Measurements from ENCODE around the gene CCDC88C. TPM values are rescaled to one million over a fixed set of nuclear protein-coding genes. Genes with fewer than 3 reads are reported as not detected.

Gene CCDC88C
- total and polyA plus RNA-seq, 2 donors (not counting 3 experiments of a cell fraction or from before 2014, with no cell fraction given), result 11.4 to 52.1 TPM

DNA sequence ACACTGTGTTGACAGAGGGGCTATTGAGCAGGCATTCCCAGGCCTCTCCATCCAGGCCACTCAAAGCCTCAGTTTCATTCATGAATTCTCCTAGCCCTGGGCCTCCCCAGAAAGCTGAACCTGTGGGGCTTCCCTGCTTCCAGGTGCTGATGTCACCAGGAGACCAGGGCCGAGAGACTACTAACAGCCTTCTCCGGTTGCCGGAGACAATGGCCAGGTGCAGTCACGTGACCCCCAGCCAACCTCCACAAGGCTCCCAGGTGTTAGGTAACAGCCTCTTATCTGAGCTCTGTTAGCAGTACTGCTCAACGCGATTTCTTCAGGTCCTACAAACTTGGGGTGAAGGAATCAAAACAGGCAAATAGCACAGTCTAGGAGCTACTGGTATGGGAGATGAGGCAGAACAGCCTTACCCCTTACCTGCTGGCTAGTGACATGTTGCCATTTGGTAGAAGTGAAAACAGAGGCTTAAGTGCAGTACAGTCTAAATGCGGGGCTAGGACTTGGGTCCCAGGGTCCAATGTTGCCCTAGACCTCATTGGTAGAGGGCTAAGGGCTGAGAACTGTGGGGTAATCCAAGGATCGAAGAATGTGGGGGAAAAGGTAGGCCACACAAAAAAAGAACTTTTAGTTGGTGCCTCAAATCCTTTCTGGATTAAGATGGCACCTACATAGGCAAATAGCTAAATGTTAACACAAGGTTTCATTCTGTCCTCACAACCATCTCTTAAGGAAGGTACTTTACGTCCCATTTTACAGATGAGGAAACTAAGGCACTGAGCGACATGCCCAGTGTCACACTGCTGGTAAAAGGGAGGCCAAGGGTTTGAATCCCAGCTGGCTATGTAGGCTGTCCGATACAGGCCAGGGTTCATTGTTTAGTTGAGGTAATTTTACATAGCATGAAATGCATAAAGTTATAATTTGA lies 3.8 kb downstream of the CCDC88C start:
- no peak overlapping the region for H3K9ac ChIP-seq (replicated peaks; ENCODE audit: extremely low read depth, insufficient read depth, low read length)
- H2AFZ ChIP-seq (ENCODE audit: low read depth, low read length), result no peak overlapping the region
- FAIRE-seq, result no peak
- no peak for DNase-seq (ENCODE audit: low read depth, low spot score)
- H3K4me3 ChIP-seq (replicated peaks in 1 of 3; ENCODE audit: insufficient read depth in 1 of 3, low read depth in 1 of 3, low read length in 3 of 3), result no peak overlapping the region
- H3K27me3 ChIP-seq (ENCODE audit: control insufficient read depth in 2 of 2, insufficient read depth in 2 of 2, low read length in 2 of 2), result no peaks in the 10 kb centered on the region
- no peak for TF ChIP-seq POLR2A (IDR thresholded peaks at IDR 0.05; ENCODE audit: low read depth, low read length)
- TF ChIP-seq, protein P1, sequence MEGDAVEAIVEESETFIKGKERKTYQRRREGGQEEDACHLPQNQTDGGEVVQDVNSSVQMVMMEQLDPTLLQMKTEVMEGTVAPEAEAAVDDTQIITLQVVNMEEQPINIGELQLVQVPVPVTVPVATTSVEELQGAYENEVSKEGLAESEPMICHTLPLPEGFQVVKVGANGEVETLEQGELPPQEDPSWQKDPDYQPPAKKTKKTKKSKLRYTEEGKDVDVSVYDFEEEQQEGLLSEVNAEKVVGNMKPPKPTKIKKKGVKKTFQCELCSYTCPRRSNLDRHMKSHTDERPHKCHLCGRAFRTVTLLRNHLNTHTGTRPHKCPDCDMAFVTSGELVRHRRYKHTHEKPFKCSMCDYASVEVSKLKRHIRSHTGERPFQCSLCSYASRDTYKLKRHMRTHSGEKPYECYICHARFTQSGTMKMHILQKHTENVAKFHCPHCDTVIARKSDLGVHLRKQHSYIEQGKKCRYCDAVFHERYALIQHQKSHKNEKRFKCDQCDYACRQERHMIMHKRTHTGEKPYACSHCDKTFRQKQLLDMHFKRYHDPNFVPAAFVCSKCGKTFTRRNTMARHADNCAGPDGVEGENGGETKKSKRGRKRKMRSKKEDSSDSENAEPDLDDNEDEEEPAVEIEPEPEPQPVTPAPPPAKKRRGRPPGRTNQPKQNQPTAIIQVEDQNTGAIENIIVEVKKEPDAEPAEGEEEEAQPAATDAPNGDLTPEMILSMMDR (IDR thresholded peaks at IDR 0.05; ENCODE audit: extremely low read depth in 1 of 2, insufficient read depth in 1 of 2, low read depth in 1 of 2, low read length in 2 of 2), result no peak
- TF ChIP-seq, protein P2, sequence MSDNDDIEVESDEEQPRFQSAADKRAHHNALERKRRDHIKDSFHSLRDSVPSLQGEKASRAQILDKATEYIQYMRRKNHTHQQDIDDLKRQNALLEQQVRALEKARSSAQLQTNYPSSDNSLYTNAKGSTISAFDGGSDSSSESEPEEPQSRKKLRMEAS (IDR thresholded peaks at IDR 0.05; ENCODE audit: insufficient read depth, insufficient read length), result no peak
- no peak for TF ChIP-seq MYC (IDR thresholded peaks at IDR 0.05; ENCODE audit: low read depth, low read length)
- no peak for TF ChIP-seq JUN (IDR thresholded peaks at IDR 0.05; ENCODE audit: borderline replicate concordance, insufficient read depth, insufficient read length, low read depth)
- no peak for TF ChIP-seq FOS (IDR thresholded peaks at IDR 0.05; ENCODE audit: borderline replicate concordance, insufficient read depth, low read length)
- TF ChIP-seq GATA2 (IDR thresholded peaks at IDR 0.05; ENCODE audit: insufficient read depth, insufficient read length, low read depth, low read length), result no peak
- no peak for TF ChIP-seq POLR2AphosphoS5 (IDR thresholded peaks at IDR 0.05; ENCODE audit: insufficient read depth, low read depth, low read length)
- no peak for TF ChIP-seq EZH2 (IDR thresholded peaks at IDR 0.05; ENCODE audit: borderline replicate concordance, low read depth, low read length, severe bottlenecking)
- no peak overlapping the region for H3K27ac ChIP-seq (ENCODE audit: insufficient read depth, low read depth, low read length)
- H3K9me3 ChIP-seq (replicated peaks; ENCODE audit: control insufficient read depth, insufficient read depth, low read length), result no peaks in the 10 kb centered on the region
- no peaks in the 10 kb centered on the region for H3K9me1 ChIP-seq (replicated peaks; ENCODE audit: control insufficient read depth, extremely low read depth, insufficient read depth, low read length)
- no peaks in the 10 kb centered on the region for H4K20me1 ChIP-seq (replicated peaks; ENCODE audit: control insufficient read depth, extremely low read depth, insufficient read depth, low read length)
- intact Hi-C loops (cut with micrococcal nuclease) (loop anchor here (10.0 kb wide), 1 partner anchor 349 kb away; the partner anchor contains the start of gene RPS6KA5), dilution Hi-C loops (cut with MboI; ENCODE audit: extremely low pct_ligation_motif_present, low sequenced_read_pairs) (no loop called here)
- peaks cover 25% of the 10 kb centered on the region for H3K4me1 ChIP-seq (ENCODE audit: control insufficient read depth, extremely low read depth, insufficient read depth, low read length)
- peaks cover 6% of the 10 kb centered on the region for H3K79me2 ChIP-seq (ENCODE audit: control insufficient read depth, insufficient read depth, low read length)
- CTCF ChIA-PET, result interaction anchor here (0.8 to 10.5 kb wide), 5 partner anchors 9 to 241 kb away, joined by 3 to 196 read pairs (median 4); no protein-coding TSS in a partner anchor
- POLR2A ChIA-PET, result no interaction called here
- peaks cover 0 to 3% of the 10 kb centered on the region in 2 experiments for H3K36me3 ChIP-seq (ENCODE audit: control insufficient read depth in 2 of 2, extremely low read depth in 1 of 2, insufficient read depth in 2 of 2, low read length in 2 of 2)
- BruUV-seq (replicated peaks), result no TSS peak
- H3K4me2 ChIP-seq (ENCODE audit: insufficient read depth, low read length), result no peak overlapping the region

All from endothelial cell of umbilical vein (primary cell).